Measurements from ENCODE around the gene HOXA4. TPM values are rescaled to one million over a fixed set of nuclear protein-coding genes. Genes with fewer than 3 reads are reported as not detected.

HOXA4 gene
- total and polyA plus RNA-seq, 2 of the 8 experiments (the other 6 are each of a cell fraction or from before 2014, with no cell fraction given): not detected

DNA sequence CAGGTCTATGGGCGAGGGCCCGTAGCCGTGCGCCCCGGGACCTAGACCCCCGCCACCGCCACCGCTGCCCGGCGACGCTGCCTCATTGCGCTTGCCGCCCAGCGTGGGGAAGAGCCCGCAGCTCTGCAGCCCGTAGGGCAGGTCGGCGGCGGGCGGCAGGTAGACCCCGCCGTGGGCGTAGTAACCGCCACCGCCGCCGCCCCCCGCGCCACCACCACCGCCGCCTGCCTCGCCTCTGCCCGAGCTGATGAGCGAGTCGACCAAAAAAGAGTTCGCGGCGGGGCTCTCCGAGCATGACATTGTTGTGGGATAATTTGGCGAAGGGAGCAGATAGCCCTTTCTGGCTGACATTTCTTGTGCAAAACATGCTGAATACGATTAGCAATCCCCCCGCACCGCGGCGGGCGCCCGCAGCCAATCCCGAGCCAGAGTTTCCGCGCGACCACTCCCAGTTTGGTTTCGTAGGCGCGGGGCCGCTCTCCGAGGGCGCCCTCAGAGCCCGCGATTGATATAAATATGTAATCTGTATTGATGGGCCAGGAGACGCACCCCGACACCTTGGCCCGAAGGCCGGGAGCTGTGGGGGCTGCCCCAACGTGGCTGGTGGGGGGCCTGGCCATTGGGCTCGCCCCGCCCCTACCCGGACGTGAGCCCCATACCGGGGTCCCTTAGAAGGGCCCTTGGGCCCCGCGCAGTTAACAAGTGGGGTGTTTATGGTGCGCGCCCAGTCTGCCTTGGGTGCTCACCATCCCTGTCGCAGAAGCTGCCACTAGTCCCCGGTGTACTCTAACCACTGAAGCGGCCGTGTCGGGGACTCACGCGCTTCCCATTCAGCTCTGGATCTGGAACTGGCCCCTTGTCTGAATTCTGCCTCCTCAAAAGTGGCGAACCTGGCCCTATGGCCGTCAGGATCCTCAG is 43.7 kb upstream of the HOXA4 start, which contains the start of gene HOXA10 (continued):
- TF ChIP-seq, protein P1, sequence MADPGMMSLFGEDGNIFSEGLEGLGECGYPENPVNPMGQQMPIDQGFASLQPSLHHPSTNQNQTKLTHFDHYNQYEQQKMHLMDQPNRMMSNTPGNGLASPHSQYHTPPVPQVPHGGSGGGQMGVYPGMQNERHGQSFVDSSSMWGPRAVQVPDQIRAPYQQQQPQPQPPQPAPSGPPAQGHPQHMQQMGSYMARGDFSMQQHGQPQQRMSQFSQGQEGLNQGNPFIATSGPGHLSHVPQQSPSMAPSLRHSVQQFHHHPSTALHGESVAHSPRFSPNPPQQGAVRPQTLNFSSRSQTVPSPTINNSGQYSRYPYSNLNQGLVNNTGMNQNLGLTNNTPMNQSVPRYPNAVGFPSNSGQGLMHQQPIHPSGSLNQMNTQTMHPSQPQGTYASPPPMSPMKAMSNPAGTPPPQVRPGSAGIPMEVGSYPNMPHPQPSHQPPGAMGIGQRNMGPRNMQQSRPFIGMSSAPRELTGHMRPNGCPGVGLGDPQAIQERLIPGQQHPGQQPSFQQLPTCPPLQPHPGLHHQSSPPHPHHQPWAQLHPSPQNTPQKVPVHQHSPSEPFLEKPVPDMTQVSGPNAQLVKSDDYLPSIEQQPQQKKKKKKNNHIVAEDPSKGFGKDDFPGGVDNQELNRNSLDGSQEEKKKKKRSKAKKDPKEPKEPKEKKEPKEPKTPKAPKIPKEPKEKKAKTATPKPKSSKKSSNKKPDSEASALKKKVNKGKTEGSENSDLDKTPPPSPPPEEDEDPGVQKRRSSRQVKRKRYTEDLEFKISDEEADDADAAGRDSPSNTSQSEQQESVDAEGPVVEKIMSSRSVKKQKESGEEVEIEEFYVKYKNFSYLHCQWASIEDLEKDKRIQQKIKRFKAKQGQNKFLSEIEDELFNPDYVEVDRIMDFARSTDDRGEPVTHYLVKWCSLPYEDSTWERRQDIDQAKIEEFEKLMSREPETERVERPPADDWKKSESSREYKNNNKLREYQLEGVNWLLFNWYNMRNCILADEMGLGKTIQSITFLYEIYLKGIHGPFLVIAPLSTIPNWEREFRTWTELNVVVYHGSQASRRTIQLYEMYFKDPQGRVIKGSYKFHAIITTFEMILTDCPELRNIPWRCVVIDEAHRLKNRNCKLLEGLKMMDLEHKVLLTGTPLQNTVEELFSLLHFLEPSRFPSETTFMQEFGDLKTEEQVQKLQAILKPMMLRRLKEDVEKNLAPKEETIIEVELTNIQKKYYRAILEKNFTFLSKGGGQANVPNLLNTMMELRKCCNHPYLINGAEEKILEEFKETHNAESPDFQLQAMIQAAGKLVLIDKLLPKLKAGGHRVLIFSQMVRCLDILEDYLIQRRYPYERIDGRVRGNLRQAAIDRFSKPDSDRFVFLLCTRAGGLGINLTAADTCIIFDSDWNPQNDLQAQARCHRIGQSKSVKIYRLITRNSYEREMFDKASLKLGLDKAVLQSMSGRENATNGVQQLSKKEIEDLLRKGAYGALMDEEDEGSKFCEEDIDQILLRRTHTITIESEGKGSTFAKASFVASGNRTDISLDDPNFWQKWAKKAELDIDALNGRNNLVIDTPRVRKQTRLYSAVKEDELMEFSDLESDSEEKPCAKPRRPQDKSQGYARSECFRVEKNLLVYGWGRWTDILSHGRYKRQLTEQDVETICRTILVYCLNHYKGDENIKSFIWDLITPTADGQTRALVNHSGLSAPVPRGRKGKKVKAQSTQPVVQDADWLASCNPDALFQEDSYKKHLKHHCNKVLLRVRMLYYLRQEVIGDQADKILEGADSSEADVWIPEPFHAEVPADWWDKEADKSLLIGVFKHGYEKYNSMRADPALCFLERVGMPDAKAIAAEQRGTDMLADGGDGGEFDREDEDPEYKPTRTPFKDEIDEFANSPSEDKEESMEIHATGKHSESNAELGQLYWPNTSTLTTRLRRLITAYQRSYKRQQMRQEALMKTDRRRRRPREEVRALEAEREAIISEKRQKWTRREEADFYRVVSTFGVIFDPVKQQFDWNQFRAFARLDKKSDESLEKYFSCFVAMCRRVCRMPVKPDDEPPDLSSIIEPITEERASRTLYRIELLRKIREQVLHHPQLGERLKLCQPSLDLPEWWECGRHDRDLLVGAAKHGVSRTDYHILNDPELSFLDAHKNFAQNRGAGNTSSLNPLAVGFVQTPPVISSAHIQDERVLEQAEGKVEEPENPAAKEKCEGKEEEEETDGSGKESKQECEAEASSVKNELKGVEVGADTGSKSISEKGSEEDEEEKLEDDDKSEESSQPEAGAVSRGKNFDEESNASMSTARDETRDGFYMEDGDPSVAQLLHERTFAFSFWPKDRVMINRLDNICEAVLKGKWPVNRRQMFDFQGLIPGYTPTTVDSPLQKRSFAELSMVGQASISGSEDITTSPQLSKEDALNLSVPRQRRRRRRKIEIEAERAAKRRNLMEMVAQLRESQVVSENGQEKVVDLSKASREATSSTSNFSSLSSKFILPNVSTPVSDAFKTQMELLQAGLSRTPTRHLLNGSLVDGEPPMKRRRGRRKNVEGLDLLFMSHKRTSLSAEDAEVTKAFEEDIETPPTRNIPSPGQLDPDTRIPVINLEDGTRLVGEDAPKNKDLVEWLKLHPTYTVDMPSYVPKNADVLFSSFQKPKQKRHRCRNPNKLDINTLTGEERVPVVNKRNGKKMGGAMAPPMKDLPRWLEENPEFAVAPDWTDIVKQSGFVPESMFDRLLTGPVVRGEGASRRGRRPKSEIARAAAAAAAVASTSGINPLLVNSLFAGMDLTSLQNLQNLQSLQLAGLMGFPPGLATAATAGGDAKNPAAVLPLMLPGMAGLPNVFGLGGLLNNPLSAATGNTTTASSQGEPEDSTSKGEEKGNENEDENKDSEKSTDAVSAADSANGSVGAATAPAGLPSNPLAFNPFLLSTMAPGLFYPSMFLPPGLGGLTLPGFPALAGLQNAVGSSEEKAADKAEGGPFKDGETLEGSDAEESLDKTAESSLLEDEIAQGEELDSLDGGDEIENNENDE (IDR thresholded peaks at IDR 0.05; ENCODE audit: insufficient replicate concordance, low read length): no peak
